Adrenal gland (tissue), 5 donors: ENCODE results near the gene PI16.
"Not testable (repeated sequence)": the region's sequence is repeated elsewhere in the genome, so short reads cannot be mapped to it uniquely, and the experiment has no call there.

ENCODE experiments used
- CTCF ChIP-seq, 6 experiments: fragments of 450-650 bp in 4 of 6; fragments of 200-600 bp in 2 of 6; sonication (generic) in 1 of 6; IDR thresholded peaks; 1 replicate in 5 of 6; 2 replicates in 1 of 6; pipeline versions ENCODE4 v1.5.1 to v1.8.0; 2016 to 2021; ENCODE audit warnings: antibody characterized with exemption in 6 of 6, mild to moderate bottlenecking in 2 of 6, moderate library complexity in 1 of 6
- POLR2A ChIP-seq, 2 donors: fragments of 450-650 bp; IDR thresholded peaks; one replicate each; pipeline ENCODE4 v1.6.1; 2017; ENCODE audit warnings: antibody characterized with exemption in 2 of 2, mild to moderate bottlenecking in 2 of 2, moderate library complexity in 1 of 2
- donor health status: DM: no; HTN: no; CAD: no.

GRCh38 chr6:36941561-36941960, 13.0 kb upstream of the PI16 start:
- not testable (repeated sequence) for TF ChIP-seq CTCF, POLR2A (IDR thresholded peaks at IDR 0.05)
